T-helper 17 cell (primary cell): ENCODE results near the gene IKZF1. TPM values are rescaled to one million over a fixed set of nuclear protein-coding genes. Genes with fewer than 3 reads are reported as not detected.

Experiments
- ATAC-seq: fragments of 150-1000 bp; cut with Tn5 transposase; 2 replicates; pipeline ENCODE4 v1.10.0; 2021; ENCODE audit warnings: mild to moderate bottlenecking, moderate library complexity
- DNase-seq, 3 donors: peaks; one replicate each; pipeline versions ENCODE4 v3.0.0 to v3.0.0-alpha.2; 2020 to 2021
- H3K9me3 ChIP-seq: one replicate; pipeline ENCODE4 v1.7.0; 2013; ENCODE audit warnings: low read length, mild to moderate bottlenecking; ENCODE audit not compliant: control insufficient read depth, poor library complexity, severe bottlenecking
- H3K27ac Mint-ChIP-seq: one replicate; pipeline ENCODE4 v1.8.0; 2022; ENCODE audit warnings: mild to moderate bottlenecking, moderate library complexity, mixed read lengths
- H3K27me3 Mint-ChIP-seq: one replicate; pipeline ENCODE4 v1.8.0; 2022; ENCODE audit warnings: mixed read lengths
- H3K36me3 Mint-ChIP-seq: one replicate; pipeline ENCODE4 v1.8.0; 2022; ENCODE audit warnings: low read depth, mixed read lengths
- H3K4me1 Mint-ChIP-seq: one replicate; pipeline ENCODE4 v1.8.0; 2022; ENCODE audit warnings: mild to moderate bottlenecking, mixed read lengths
- H3K4me3 Mint-ChIP-seq: one replicate; pipeline ENCODE4 v1.8.0; 2022; ENCODE audit warnings: mild to moderate bottlenecking, moderate library complexity, mixed read lengths
- total RNA-seq, 4 donors: library from RNA in 2 of 4; stranded (reverse) in 2 of 4; gene quantifications; one replicate each; pipeline ENCODE4 v1.2.3 and lab custom pipeline; 2022 to 2026

Gene IKZF1
- total RNA-seq, 2 donors from 2014 or later, result 301 to 323 TPM

DNA sequence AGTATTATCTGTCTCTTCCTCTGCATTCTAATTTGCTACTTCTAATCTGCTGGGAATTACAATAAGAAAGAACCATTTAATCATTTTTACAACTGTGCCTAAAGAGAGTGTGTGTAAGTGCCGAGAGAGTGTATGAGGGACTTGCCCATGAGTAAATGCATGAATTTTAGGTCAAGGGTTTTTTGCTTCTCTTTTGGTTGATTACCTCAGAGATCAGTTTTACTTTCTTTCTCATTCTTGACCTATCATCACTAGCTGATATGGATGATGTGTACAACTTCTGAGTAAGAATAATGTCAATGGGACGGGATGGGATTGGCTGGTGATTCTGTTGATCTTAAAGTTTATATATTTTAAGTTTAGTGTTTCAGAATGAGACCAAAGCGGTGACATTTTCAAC, 47.8 kb downstream of the IKZF1 start:
- H3K27ac Mint-ChIP-seq, result no peak overlapping the region
- H3K4me3 Mint-ChIP-seq, result peak overlapping the region; percentile 82
- DNase-seq, result no peak
- ATAC-seq, result peak; percentile 87
- peaks cover 16% of the 10 kb centered on the region for H3K36me3 Mint-ChIP-seq
- H3K4me1 Mint-ChIP-seq, result peaks cover 79% of the 10 kb centered on the region
- H3K9me3 ChIP-seq, result no peaks in the 10 kb centered on the region
- no peaks in the 10 kb centered on the region for H3K27me3 Mint-ChIP-seq

DNA sequence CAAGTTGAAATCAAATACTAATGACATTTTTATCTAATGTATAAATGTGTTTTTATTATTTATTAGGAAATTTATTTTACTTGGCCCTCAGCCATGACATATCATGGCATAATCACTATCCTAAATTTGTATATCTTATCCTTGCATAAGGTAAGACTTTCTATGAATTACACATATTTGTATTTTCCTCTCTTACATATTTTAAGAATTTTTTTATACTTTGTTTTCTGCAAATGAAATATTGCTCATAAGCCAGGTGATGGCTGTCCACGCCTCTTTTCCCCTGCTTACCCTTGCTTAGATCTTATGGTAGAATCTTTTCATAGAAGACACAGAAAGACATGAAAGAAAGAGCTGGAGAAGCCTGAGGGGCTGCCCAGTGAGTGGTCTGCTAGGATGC, 48.2 kb downstream of the IKZF1 start:
- peak overlapping the region; percentile 75 for H3K4me3 Mint-ChIP-seq
- H3K36me3 Mint-ChIP-seq, result peaks cover 18% of the 10 kb centered on the region
- no peak for DNase-seq
- no peaks in the 10 kb centered on the region for H3K9me3 ChIP-seq
- H3K27me3 Mint-ChIP-seq, result no peaks in the 10 kb centered on the region
- H3K27ac Mint-ChIP-seq, result no peak overlapping the region
- H3K4me1 Mint-ChIP-seq, result peaks cover 80% of the 10 kb centered on the region
- ATAC-seq, result no peak

DNA sequence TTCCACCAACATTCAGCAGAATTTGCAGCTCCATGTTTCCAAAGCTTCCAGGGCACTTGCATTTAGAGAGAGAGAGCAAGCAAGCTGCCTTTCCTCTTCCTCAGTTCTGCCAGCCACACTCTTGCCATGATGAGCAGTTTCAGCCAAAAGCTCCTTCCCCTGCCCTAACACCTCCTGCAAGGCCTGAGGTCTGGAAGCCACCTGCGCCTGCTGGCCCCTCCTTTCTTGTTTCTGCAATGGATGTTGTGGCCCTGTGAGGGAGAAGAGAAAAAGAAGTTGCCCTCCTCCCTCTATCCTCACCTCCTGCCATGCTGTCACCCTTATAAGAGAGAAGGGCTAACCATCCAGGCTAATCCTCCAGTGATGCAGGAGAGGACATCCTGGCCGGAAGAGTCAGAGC, 48.7 kb downstream of the IKZF1 start:
- Mint-ChIP-seq H3K27me3 (no peaks in the 10 kb centered on the region), H3K4me1 (peaks cover 81% of the 10 kb centered on the region), H3K4me3 (peak overlapping the region; percentile 75), H3K27ac (no peak overlapping the region), H3K36me3 (peaks cover 21% of the 10 kb centered on the region)
- ATAC-seq (no peak), DNase-seq (no peak)
- no peaks in the 10 kb centered on the region for H3K9me3 ChIP-seq

DNA sequence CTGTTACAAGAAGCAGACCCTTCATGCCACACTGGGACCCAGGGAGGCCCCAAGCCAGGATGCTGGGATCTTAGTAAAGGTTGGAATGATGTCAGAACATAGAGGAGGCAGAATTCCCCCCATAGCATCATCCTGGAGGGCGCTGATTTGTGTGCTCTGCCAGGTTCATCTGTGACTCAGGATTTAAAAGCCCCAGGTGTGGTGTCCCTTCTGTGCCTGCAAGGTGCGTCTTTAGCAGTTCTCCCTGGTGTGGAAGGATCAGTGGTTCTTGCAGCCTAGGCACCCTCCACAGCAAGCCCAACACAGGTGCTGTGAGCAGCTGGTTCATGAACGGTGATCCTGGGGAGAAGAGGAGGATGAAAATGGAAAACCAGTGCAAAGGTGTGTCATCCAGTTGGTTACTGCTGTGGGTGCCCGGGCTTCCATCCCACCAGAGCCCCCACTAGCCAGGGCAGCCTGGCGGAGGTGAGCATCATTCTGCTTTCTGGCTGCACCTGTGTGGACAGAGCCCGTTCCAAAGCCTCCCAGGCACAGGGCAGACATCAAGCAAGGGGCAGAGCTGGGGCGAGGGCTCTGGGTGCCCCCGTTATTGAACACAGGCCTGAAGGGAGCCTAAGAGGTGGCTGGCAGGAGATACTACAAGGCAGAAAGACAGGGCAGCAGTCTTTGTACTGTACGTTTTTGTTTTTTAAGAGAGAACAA, 49.5 kb downstream of the IKZF1 start:
- Mint-ChIP-seq H3K4me1 (peaks cover 83% of the 10 kb centered on the region), H3K36me3 (peaks cover 17% of the 10 kb centered on the region), H3K4me3 (peak overlapping the region; percentile 75), H3K27me3 (no peaks in the 10 kb centered on the region), H3K27ac (no peak overlapping the region)
- ATAC-seq (no peak), DNase-seq (no peak)
- H3K9me3 ChIP-seq, result no peaks in the 10 kb centered on the region

DNA sequence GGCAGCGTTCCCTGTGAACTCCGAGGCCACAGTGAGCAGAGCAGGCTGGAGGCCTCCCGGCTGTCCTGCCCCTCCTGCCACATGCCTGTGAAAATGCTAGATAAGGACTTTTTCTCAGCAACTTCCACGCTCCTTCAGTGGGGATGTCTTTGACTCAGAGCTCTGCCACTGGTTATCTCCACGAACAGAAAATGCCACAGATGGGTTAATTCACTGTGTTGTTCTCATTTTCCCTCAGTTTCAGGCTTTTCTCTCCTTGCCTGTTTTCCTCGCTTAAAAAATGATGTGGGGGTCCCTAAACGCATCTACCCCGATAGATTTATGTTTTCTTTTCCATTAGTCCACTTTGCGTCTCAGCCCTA, 51.3 kb downstream of the IKZF1 start:
- no peak for ATAC-seq
- peaks cover 17% of the 10 kb centered on the region for H3K36me3 Mint-ChIP-seq
- no peaks in the 10 kb centered on the region for H3K27me3 Mint-ChIP-seq
- no peaks in the 10 kb centered on the region for H3K9me3 ChIP-seq
- H3K27ac Mint-ChIP-seq, result no peak overlapping the region
- H3K4me1 Mint-ChIP-seq, result peaks cover 84% of the 10 kb centered on the region
- H3K4me3 Mint-ChIP-seq, result no peak overlapping the region
- DNase-seq, result no peak

DNA sequence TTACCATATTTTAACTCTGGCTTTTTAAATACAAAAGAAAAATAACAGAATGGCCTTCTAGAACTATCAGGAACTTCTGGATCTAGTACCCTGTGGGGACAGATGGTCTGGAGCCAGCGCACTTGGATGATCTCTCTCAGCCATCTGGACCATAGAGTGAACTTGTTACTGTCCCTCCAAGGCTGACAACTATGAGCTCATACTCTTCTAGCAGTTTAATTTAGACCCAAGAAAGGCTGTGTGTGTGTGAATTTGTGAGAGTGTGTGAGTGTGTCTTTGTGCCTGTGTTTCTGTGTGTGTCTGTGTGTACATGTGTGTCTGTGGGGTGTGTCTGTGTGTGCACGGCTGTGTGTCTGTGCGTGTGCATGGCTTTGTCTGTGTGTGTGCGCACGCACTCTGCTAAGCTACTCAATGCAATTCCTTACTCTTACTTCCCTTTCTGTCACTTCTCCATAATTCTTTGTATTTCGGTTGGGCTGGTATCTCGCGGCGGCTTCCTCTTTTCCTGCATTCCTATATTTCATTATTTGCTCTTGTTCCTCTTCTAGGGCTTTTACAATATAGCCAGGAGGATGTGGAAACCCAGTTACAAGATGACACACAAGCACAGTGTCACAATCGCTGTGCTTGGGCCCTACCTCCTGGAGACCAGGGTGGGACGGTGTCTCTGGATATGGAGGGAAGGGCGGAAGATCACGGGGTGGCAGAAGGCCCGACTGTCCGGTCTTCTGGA, 51.9 kb downstream of the IKZF1 start:
- no peak overlapping the region for H3K27ac Mint-ChIP-seq
- no peaks in the 10 kb centered on the region for H3K9me3 ChIP-seq
- H3K36me3 Mint-ChIP-seq, result peaks cover 20% of the 10 kb centered on the region
- DNase-seq, result no peak
- no peaks in the 10 kb centered on the region for H3K27me3 Mint-ChIP-seq
- peak overlapping the region; percentile 83 for H3K4me3 Mint-ChIP-seq
- peaks cover 86% of the 10 kb centered on the region for H3K4me1 Mint-ChIP-seq
- no peak for ATAC-seq

DNA sequence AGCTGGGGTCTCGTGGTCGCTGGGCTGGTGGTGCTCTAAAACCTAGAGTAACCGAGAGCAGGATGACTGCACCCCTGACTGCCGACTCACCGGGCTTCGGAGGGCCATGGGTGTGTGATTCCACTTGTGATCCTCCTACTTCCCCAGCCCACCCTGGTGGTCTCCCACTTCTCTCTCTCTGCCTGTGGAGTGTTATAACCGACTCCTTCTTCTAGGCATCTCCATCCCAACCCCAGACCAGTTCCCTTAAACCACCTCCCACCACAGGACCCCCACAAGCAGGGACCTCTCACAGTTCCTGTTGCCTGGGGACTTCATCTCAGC, 52.4 kb downstream of the IKZF1 start:
- Mint-ChIP-seq H3K4me1 (peaks cover 82% of the 10 kb centered on the region), H3K4me3 (peak overlapping the region; percentile 83), H3K36me3 (peaks cover 20% of the 10 kb centered on the region), H3K27me3 (no peaks in the 10 kb centered on the region), H3K27ac (no peak overlapping the region)
- no peak for ATAC-seq
- H3K9me3 ChIP-seq, result no peaks in the 10 kb centered on the region
- no peak for DNase-seq

DNA sequence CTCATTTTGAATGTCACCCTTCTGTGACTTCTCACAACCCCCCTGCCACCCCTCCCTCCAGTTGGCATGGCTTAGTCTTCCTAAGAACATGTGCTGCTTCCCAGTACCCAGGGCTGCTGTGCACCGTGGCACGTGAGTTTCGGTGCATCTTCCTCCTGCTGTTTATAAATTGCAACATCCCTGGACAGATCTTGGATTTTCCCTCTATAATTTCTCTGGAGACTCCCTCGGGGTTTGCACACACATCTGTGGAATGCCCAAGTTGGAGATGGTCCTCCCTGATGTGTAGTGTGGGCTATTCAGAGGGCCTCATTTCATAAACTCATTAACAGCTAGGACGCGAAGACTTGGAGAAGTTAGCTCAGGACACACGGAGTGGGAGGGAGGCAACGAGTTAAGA, 52.9 kb downstream of the IKZF1 start:
- ATAC-seq (no peak), DNase-seq (no peak)
- no peak overlapping the region for H3K27ac Mint-ChIP-seq
- H3K36me3 Mint-ChIP-seq, result peaks cover 17% of the 10 kb centered on the region
- H3K27me3 Mint-ChIP-seq, result no peaks in the 10 kb centered on the region
- H3K4me3 Mint-ChIP-seq, result peak overlapping the region; percentile 83
- peaks cover 79% of the 10 kb centered on the region for H3K4me1 Mint-ChIP-seq
- H3K9me3 ChIP-seq, result no peaks in the 10 kb centered on the region

DNA sequence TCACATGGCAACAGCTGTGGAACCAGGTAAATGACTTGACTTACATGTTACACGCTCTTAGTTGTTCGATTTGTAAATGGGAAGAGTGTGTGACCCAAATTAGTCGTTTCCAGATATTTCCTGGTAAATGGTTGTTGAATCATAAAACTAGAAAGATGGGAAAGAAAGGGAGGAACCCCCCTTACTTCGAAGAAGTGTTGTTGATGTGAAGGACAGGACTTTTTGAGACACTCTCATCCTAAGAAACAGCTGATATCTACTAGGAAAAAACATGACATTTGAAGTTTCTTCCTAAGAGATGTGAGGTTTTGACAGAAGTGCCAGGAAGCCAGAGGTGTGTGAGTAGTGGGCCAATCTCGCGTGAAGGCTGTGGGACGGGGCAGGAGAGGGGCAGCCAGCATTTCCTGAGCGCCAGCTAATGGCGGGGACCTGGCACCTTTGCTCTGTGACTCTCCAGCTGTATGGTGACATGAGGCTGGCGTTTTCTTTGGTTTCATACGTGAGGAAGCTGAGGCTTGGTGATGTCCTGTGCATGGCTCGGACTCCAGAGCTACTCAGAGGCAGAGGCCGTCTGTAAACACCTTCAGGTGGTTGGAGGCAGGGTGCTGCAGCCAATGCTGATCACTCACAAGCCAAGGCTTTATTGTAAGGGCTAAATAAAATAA, 53.7 kb downstream of the IKZF1 start:
- peak overlapping the region; percentile 83 for H3K4me3 Mint-ChIP-seq
- H3K9me3 ChIP-seq, result no peaks in the 10 kb centered on the region
- peaks cover 21% of the 10 kb centered on the region for H3K36me3 Mint-ChIP-seq
- no peak overlapping the region for H3K27ac Mint-ChIP-seq
- H3K27me3 Mint-ChIP-seq, result no peaks in the 10 kb centered on the region
- no peak for DNase-seq
- H3K4me1 Mint-ChIP-seq, result peaks cover 84% of the 10 kb centered on the region
- ATAC-seq, result no peak

DNA sequence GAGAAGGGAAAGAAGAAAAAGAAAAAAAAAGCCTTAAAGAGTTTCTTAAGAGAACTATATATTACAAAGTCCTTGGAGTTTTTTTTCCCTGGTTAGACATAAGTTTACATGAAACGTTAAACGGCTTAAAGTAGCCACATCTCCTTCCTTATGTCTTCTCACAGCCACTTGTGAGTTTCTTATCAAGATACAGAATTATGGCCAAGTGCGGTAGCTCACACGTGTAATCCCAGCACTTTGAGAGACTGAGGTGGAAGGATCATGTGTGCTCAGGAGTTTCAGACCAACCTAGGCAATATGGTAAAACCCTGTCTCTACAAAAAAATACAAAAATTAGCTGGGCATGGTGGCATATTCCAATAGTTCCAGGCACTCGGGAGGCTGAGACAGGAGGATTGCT, 54.3 kb downstream of the IKZF1 start:
- H3K4me1 Mint-ChIP-seq, result peaks cover 82% of the 10 kb centered on the region
- no peak for ATAC-seq
- H3K4me3 Mint-ChIP-seq, result peak overlapping the region; percentile 83
- no peak overlapping the region for H3K27ac Mint-ChIP-seq
- no peaks in the 10 kb centered on the region for H3K27me3 Mint-ChIP-seq
- peaks cover 21% of the 10 kb centered on the region for H3K36me3 Mint-ChIP-seq
- no peaks in the 10 kb centered on the region for H3K9me3 ChIP-seq
- no peak for DNase-seq

DNA sequence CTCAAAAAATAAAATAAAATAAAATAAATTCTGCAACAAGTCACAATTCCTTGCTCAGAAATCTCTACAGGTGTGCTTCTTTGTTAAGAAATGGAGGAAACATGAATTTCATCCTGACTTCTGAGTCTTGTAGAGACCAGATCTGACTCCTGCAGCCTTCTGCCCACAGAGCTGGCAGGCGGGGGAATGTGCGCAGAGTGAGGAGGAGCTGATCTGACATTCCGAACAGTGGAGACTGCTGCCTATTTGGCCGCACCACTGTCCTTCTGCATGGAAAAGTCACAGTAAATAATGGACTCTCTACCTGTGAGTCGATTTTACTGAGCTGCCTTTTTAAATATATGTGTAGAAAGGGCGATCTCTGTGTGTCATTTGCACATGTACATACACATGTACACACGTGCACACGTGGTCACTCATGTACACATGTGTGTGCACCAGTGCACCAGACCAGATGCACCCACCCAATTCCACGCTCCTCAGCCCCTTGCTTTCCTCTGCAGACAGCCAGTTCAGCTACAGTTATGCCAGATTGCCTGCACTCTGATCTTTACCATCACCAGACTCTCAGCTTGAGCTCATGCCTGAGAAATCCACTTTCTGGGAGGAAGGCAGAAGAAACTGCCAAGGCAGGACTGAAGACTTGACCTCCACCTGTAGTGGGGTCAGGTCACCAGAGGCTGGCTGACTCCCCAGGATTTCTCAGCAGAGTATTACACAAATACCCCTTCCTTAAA, 54.9 kb downstream of the IKZF1 start:
- ATAC-seq (no peak), DNase-seq (no peak)
- peaks cover 21% of the 10 kb centered on the region for H3K36me3 Mint-ChIP-seq
- peaks cover 80% of the 10 kb centered on the region for H3K4me1 Mint-ChIP-seq
- peak overlapping the region; percentile 84 for H3K4me3 Mint-ChIP-seq
- no peaks in the 10 kb centered on the region for H3K9me3 ChIP-seq
- H3K27ac Mint-ChIP-seq, result no peak overlapping the region
- H3K27me3 Mint-ChIP-seq, result no peaks in the 10 kb centered on the region

DNA sequence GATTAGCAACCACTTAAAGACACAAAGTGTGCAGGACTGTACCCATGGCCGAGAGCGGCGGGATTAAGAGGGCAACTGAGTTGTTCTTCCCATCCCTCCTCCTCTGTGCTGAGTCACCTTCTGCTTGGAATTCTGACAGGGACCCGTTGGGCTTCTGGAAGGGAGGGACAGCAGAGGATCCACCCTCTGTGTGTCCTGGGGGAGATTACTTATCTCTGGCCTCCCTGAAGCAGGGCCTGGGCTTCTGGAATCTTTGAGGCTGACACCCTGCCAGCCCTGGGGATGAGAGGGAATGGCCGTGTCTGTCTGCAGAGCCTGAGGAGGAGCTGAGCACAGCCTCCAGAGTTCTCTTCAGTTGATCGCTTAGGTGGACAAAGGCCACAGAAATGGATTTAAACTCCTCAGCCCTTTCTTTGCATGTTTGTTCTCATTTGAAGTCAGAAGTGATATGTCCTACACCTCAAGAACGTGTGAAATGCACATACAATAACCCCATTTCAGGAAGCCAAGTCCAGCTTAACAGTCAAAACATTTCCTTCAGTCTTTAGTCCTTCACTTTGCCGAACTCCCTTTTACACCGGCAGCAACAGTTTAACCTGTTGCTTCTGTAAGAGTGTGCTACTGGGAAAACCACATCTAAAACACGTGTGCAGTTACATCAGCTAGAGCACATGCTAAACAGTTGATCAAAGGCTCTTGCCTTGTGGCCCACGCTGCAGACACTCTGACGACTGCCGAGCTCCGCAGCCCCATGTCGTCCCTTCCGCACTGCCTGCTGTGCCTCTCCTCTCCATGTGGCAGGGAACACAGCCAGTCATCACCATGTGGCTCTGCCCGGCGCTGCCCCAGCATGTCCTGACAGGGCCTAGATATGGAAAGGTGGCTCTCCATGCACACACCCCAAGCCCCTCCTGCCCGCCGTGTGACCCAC, 55.7 kb downstream of the IKZF1 start:
- Mint-ChIP-seq H3K36me3 (peaks cover 18% of the 10 kb centered on the region), H3K4me1 (peaks cover 81% of the 10 kb centered on the region)
- ATAC-seq, result peak; percentile 92

More for the DNA sequence above, 55.7 kb downstream of the IKZF1 start:
- Mint-ChIP-seq H3K27me3 (no peaks in the 10 kb centered on the region), H3K27ac (no peak overlapping the region), H3K4me3 (peak overlapping the region; percentile 84)
- peak; percentile 63 to 80 (median 63) for DNase-seq
- H3K9me3 ChIP-seq, result no peaks in the 10 kb centered on the region
